ENCODE measurements around the gene ATRX.

DNA sequence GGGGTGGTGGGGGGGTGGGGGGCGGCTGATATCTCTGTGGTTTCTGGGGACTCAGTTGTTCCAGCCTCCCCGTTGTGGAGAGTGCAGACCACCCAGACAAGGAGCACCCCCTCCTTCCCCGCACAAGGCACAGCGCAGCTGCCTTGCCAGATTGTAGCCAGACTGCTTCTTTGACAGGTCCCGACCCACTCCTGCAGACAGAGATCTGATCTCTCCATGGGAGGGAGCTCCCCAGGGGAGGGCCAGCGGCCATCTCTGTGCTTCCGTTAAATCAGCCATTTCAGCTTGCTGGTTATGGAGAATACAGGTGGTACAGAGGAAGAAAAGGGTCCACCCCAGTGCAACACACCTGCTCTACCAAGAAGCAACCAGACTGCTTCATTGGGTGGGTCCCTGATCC lies 258.0 kb downstream of the ATRX start:
- TF ChIP-seq, protein P1, sequence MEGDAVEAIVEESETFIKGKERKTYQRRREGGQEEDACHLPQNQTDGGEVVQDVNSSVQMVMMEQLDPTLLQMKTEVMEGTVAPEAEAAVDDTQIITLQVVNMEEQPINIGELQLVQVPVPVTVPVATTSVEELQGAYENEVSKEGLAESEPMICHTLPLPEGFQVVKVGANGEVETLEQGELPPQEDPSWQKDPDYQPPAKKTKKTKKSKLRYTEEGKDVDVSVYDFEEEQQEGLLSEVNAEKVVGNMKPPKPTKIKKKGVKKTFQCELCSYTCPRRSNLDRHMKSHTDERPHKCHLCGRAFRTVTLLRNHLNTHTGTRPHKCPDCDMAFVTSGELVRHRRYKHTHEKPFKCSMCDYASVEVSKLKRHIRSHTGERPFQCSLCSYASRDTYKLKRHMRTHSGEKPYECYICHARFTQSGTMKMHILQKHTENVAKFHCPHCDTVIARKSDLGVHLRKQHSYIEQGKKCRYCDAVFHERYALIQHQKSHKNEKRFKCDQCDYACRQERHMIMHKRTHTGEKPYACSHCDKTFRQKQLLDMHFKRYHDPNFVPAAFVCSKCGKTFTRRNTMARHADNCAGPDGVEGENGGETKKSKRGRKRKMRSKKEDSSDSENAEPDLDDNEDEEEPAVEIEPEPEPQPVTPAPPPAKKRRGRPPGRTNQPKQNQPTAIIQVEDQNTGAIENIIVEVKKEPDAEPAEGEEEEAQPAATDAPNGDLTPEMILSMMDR (IDR thresholded peaks at IDR 0.05): no peak
- TF ChIP-seq EZH2 (IDR thresholded peaks at IDR 0.05) (no peak), EZH2phosphoT487 (IDR thresholded peaks at IDR 0.05) (no peak)
